Mammary epithelial cell (primary cell): ENCODE results near the gene CNTNAP2.

Source experiments
- EZH2 ChIP-seq: IDR thresholded peaks from 2 replicates; pipeline ENCODE4 v1.6.1; 2012; ENCODE audit warnings: low read length, inconsistent platforms, borderline replicate concordance
- TF ChIP-seq, protein P1 (sequence below), 2 donors: IDR thresholded peaks in 1 of 2; conservative IDR thresholded peaks in 1 of 2; 2 replicates each; pipeline ENCODE4 v1.5.1; 2011 to 2012; ENCODE audit warnings: inconsistent platforms in 2 of 2, low read length in 2 of 2, mild to moderate bottlenecking in 2 of 2, control low read depth in 1 of 2, low read depth in 1 of 2; ENCODE audit not compliant: insufficient read depth in 1 of 2; ENCODE audit errors: extremely low read depth in 1 of 2

DNA sequence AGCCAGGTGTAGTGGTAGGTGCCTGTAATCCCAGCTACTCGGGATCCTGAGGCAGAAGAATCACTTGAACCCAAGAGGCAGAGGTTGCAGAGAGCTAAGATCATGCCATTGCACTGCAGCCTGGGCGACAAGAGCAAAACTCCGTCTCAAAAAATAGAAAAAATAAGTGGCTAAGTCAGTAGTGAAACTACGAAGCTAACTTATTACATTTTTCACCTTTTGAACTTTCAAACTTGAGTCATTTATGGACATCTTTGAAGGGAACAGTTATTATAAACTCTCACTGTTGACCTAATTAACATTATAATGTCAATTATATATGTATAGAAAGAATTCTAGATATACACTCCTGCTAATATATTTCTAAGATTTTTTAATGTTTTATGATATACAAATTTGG, 1932.5 kb downstream of the CNTNAP2 start:
- TF ChIP-seq, protein P1, sequence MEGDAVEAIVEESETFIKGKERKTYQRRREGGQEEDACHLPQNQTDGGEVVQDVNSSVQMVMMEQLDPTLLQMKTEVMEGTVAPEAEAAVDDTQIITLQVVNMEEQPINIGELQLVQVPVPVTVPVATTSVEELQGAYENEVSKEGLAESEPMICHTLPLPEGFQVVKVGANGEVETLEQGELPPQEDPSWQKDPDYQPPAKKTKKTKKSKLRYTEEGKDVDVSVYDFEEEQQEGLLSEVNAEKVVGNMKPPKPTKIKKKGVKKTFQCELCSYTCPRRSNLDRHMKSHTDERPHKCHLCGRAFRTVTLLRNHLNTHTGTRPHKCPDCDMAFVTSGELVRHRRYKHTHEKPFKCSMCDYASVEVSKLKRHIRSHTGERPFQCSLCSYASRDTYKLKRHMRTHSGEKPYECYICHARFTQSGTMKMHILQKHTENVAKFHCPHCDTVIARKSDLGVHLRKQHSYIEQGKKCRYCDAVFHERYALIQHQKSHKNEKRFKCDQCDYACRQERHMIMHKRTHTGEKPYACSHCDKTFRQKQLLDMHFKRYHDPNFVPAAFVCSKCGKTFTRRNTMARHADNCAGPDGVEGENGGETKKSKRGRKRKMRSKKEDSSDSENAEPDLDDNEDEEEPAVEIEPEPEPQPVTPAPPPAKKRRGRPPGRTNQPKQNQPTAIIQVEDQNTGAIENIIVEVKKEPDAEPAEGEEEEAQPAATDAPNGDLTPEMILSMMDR (conservative IDR thresholded peaks at IDR 0.05 in 1 of 2, IDR thresholded peaks at IDR 0.05 in 1 of 2; ENCODE audit: extremely low read depth in 1 of 2, insufficient read depth in 1 of 2, low read depth in 1 of 2, low read length in 2 of 2) = no peak
- TF ChIP-seq EZH2 = no peak
